Measurements from ENCODE around the gene TAPBPL.
"Not testable (repeated sequence)": the region's sequence is repeated elsewhere in the genome, so short reads cannot be mapped to it uniquely, and the experiment has no call there.

The TAPBPL gene

DNA sequence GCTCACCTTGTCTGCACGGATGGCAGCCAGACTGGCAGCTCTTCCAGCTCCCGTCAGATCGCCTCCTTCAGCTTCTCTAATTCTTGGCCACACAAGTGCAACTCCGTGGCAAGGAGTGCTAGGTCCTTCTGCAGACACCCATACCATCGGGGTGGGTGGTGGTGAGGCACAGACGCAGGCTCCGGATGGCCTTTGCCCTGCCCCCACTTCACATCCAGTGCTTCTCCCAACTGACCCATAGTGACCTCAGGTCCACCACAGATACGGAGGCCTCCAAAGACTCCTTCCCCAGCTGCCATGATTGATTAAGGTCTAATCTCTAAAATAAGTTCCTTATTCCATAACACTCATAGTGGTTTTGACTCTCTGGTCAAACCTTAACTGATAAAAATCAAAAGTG is 27.0 kb upstream of the TAPBPL start:
- no peak for ATAC-seq (ENCODE audit: insufficient read depth, low read depth)
- no peak overlapping the region for H3K4me2 ChIP-seq (ENCODE audit: insufficient read depth, low read length)
- H3K27me3 ChIP-seq (ENCODE audit: insufficient read depth, low read length, poor library complexity), result no peaks in the 10 kb centered on the region
- no peaks in the 10 kb centered on the region for H3K36me3 ChIP-seq (ENCODE audit: insufficient read depth, low read length)
- no peak overlapping the region for H3K9ac ChIP-seq (ENCODE audit: low read depth, low read length)
- no peaks in the 10 kb centered on the region for H3K79me2 ChIP-seq (ENCODE audit: insufficient read depth, low read length)
- H2AFZ ChIP-seq (ENCODE audit: low read depth, low read length), result no peak overlapping the region
- H4K20me1 ChIP-seq (ENCODE audit: insufficient read depth, low read length), result no peaks in the 10 kb centered on the region
- no peaks in the 10 kb centered on the region for H3K9me3 ChIP-seq (ENCODE audit: insufficient read depth, low read length, severe bottlenecking)
- no peak overlapping the region for H3K4me3 ChIP-seq (ENCODE audit: low read depth in 1 of 2, low read length in 2 of 2)
- H3K4me1 ChIP-seq (ENCODE audit: insufficient read depth, low read length), result peaks cover 18% of the 10 kb centered on the region
- TF ChIP-seq, protein P1, sequence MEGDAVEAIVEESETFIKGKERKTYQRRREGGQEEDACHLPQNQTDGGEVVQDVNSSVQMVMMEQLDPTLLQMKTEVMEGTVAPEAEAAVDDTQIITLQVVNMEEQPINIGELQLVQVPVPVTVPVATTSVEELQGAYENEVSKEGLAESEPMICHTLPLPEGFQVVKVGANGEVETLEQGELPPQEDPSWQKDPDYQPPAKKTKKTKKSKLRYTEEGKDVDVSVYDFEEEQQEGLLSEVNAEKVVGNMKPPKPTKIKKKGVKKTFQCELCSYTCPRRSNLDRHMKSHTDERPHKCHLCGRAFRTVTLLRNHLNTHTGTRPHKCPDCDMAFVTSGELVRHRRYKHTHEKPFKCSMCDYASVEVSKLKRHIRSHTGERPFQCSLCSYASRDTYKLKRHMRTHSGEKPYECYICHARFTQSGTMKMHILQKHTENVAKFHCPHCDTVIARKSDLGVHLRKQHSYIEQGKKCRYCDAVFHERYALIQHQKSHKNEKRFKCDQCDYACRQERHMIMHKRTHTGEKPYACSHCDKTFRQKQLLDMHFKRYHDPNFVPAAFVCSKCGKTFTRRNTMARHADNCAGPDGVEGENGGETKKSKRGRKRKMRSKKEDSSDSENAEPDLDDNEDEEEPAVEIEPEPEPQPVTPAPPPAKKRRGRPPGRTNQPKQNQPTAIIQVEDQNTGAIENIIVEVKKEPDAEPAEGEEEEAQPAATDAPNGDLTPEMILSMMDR (IDR thresholded peaks at IDR 0.05; ENCODE audit: borderline replicate concordance, extremely low read depth, low read length, poor library complexity, severe bottlenecking), result no peak
- no peak for TF ChIP-seq EZH2 (IDR thresholded peaks at IDR 0.05; ENCODE audit: borderline replicate concordance, low read depth, low read length, severe bottlenecking)
- H3K27ac ChIP-seq (ENCODE audit: low read length), result no peak overlapping the region
- DNase-seq, result no peak

GRCh38 chr12:6425590-6426531 is 26.0 kb upstream of the TAPBPL start:
- TF ChIP-seq, protein P1 (IDR thresholded peaks at IDR 0.05; ENCODE audit: borderline replicate concordance, extremely low read depth, low read length, poor library complexity, severe bottlenecking), result no peak
- TF ChIP-seq EZH2 (IDR thresholded peaks at IDR 0.05; ENCODE audit: borderline replicate concordance, low read depth, low read length, severe bottlenecking), result no peak
- H3K79me2 ChIP-seq (ENCODE audit: insufficient read depth, low read length), result no peaks in the 10 kb centered on the region
- no peaks in the 10 kb centered on the region for H3K9me3 ChIP-seq (ENCODE audit: insufficient read depth, low read length, severe bottlenecking)
- no peak for DNase-seq
- no peaks in the 10 kb centered on the region for H4K20me1 ChIP-seq (ENCODE audit: insufficient read depth, low read length)
- no peak for ATAC-seq (ENCODE audit: insufficient read depth, low read depth)
- H3K36me3 ChIP-seq (ENCODE audit: insufficient read depth, low read length), result no peaks in the 10 kb centered on the region
- H3K4me2 ChIP-seq (ENCODE audit: insufficient read depth, low read length), result no peak overlapping the region
- no peak overlapping the region for H3K27ac ChIP-seq (ENCODE audit: low read length)
- H2AFZ ChIP-seq (ENCODE audit: low read depth, low read length), result no peak overlapping the region
- no peak overlapping the region for H3K4me3 ChIP-seq (ENCODE audit: low read depth in 1 of 2, low read length in 2 of 2)
- H3K4me1 ChIP-seq (ENCODE audit: insufficient read depth, low read length), result peaks cover 18% of the 10 kb centered on the region
- H3K27me3 ChIP-seq (ENCODE audit: insufficient read depth, low read length, poor library complexity), result no peaks in the 10 kb centered on the region
- H3K9ac ChIP-seq (ENCODE audit: low read depth, low read length), result no peak overlapping the region

GRCh38 chr12:6426882-6427671 is 24.8 kb upstream of the TAPBPL start:
- ATAC-seq (ENCODE audit: insufficient read depth, low read depth) (no peak), DNase-seq (peak; percentile 24)
- Histone ChIP-seq H3K4me3 (ENCODE audit: low read depth in 1 of 2, low read length in 2 of 2) (no peak overlapping the region), H3K4me1 (ENCODE audit: insufficient read depth, low read length) (peaks cover 18% of the 10 kb centered on the region), H3K9ac (ENCODE audit: low read depth, low read length) (no peak overlapping the region), H3K79me2 (ENCODE audit: insufficient read depth, low read length) (no peaks in the 10 kb centered on the region), H3K36me3 (ENCODE audit: insufficient read depth, low read length) (no peaks in the 10 kb centered on the region), H4K20me1 (ENCODE audit: insufficient read depth, low read length) (no peaks in the 10 kb centered on the region), H3K4me2 (ENCODE audit: insufficient read depth, low read length) (no peak overlapping the region), H2AFZ (ENCODE audit: low read depth, low read length) (no peak overlapping the region), H3K27ac (ENCODE audit: low read length) (no peak overlapping the region), H3K9me3 (ENCODE audit: insufficient read depth, low read length, severe bottlenecking) (no peaks in the 10 kb centered on the region), H3K27me3 (ENCODE audit: insufficient read depth, low read length, poor library complexity) (no peaks in the 10 kb centered on the region)
- TF ChIP-seq, protein P1 (IDR thresholded peaks at IDR 0.05; ENCODE audit: borderline replicate concordance, extremely low read depth, low read length, poor library complexity, severe bottlenecking), result no peak
- no peak for TF ChIP-seq EZH2 (IDR thresholded peaks at IDR 0.05; ENCODE audit: borderline replicate concordance, low read depth, low read length, severe bottlenecking)

DNA sequence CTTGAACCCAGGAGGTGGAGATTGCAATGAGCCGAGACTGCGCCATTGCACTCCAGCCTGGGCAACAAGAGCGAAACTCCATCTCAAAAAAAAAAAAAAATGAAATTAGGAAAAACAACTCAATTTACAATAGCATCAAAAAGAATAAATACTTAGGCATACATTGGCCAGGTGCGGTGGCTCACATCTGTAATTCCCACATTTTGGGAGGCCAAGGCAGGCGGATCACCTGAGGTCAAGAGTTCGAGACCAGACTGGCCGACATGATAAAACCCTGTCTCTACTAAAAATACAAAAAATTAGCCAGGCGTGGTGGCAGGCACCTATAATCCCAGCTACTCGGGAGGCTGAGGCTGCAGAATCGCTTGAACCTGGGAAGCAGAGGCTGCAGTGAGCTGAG is 24.0 kb upstream of the TAPBPL start:
- not testable (repeated sequence) for H3K27ac ChIP-seq (ENCODE audit: low read length); H3K79me2 ChIP-seq (ENCODE audit: insufficient read depth, low read length); H3K9me3 ChIP-seq (ENCODE audit: insufficient read depth, low read length, severe bottlenecking); H2AFZ ChIP-seq (ENCODE audit: low read depth, low read length); H3K4me2 ChIP-seq (ENCODE audit: insufficient read depth, low read length); ATAC-seq (ENCODE audit: insufficient read depth, low read depth); H4K20me1 ChIP-seq (ENCODE audit: insufficient read depth, low read length); H3K9ac ChIP-seq (ENCODE audit: low read depth, low read length); H3K4me3 ChIP-seq (ENCODE audit: low read depth in 1 of 2, low read length in 2 of 2); H3K27me3 ChIP-seq (ENCODE audit: insufficient read depth, low read length, poor library complexity); DNase-seq; H3K36me3 ChIP-seq (ENCODE audit: insufficient read depth, low read length)
- peaks cover 18% of the 10 kb centered on the region for H3K4me1 ChIP-seq (ENCODE audit: insufficient read depth, low read length)

All from DND-41 (cell line).